Measurements from ENCODE around the gene MXRA5.
"Not testable (repeated sequence)": the region's sequence is repeated elsewhere in the genome, so short reads cannot be mapped to it uniquely, and the experiment has no call there.

The MXRA5 gene

GRCh38 chrX:3340016-3340415 is 6.4 kb downstream of the MXRA5 start:
- DNase-seq: no peak

GRCh38 chrX:3326681-3327080 is 19.8 kb downstream of the MXRA5 start:
- no peak for DNase-seq

GRCh38 chrX:3320471-3321046 is 25.9 kb downstream of the MXRA5 start:
- no peak for DNase-seq

DNA sequence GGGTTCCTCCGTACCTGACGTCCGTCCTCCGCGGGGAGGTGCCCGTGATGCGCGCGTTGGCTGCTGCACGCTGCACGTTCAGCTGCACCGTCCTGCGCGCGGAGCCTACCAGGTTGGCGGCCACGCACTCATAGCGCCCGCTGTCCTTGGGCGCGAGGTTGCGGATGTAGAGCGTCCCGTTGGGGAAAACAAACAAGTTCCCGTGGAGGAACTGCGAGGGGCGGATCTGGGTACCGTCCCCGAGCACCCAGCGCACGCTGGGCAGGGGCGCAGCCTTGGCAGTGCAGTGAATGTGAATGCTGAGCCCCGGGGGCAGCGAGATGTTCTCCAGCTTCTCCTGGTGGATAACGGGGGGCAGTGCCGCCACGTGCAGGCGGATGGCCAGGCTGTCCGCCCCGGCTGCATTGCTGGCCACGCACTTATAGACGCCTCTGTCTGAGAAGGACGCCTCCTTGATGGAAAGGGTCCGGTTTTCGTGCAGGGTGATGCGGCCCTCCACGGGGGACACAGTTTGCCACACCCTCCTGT is 29.2 kb downstream of the MXRA5 start:
- DNase-seq: no peak

DNA sequence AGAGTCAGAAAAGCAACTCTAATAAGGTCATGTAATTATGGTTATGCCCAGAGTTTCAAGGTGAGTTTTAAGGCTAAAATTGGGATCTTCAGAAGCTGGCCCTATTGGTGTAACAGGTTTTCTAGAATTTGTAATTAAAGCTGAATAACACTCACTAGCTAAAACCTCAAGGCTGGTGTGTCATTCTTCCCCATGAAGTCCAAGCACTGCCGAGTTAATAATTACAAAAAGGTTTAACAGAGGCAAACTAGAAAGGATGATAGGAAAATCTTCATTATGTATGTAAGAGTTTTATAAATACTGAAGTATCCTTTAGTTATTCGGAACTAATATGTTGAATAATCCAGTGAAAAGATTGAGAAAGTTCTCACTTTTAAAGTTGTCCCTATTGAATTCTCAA is 34.3 kb downstream of the MXRA5 start:
- peak; percentile 0 for DNase-seq

DNA sequence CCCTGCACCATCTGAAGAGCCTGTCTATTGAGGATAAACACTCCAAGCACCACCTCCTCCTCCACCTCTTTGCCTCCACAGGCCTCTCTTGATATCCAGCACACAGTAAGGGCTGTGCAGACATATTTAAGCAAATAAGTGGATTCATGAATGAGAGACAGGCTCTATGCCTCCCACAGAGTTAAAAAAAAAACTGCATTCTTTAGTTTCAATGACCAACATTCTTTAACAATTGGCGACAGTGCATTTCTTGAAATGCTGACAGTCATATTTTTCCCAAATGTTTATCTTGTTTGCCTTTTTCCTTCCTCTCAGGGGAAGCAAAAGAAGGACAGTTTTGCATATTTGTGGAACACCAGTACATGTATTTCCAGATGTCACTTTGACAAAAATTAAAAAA is 38.6 kb downstream of the MXRA5 start:
- DNase-seq: no peak

GRCh38 chrX:3299636-3300035 is 46.8 kb downstream of the MXRA5 start:
- DNase-seq: no peak

GRCh38 chrX:3295731-3296130 is 50.7 kb downstream of the MXRA5 start:
- DNase-seq: no peak

DNA sequence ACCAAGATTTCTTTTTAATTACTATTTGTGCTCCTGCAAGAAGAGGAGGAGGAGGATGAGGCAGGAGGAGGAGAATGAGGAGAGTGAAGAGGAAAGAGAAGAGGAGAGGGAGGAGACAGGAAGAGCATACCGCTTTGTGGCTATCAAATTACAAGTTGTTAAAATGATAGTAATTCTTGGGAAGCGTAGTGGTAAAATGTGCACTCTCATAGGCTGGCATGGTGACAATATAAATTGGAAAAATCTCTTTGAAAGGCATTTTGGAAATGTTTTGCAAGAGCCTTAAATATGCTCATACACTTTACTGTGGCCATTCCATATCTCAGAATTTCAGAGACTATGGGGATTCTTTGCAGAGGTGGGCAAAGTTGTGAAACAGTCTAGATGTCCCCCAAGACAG is 53.2 kb downstream of the MXRA5 start:
- no peak for DNase-seq

DNA sequence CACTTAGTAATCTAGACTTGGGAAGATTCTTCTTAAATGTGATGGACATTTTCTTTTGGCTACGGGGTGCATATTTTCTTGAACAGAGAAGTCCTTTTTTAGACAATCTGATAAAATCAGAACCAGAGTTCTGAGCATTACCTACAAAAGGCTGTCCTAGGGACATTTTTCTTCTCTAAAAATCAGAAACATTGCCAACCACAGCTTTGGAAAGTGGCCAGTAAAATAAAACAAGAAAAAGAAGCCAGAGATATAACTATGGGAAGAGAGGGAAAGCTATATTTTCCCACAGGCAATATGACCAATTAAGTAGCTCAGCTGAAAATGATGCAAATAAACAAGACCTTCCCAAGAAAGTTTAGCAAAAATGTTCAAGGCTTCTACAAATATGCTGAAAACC is 55.9 kb downstream of the MXRA5 start:
- no peak for DNase-seq

DNA sequence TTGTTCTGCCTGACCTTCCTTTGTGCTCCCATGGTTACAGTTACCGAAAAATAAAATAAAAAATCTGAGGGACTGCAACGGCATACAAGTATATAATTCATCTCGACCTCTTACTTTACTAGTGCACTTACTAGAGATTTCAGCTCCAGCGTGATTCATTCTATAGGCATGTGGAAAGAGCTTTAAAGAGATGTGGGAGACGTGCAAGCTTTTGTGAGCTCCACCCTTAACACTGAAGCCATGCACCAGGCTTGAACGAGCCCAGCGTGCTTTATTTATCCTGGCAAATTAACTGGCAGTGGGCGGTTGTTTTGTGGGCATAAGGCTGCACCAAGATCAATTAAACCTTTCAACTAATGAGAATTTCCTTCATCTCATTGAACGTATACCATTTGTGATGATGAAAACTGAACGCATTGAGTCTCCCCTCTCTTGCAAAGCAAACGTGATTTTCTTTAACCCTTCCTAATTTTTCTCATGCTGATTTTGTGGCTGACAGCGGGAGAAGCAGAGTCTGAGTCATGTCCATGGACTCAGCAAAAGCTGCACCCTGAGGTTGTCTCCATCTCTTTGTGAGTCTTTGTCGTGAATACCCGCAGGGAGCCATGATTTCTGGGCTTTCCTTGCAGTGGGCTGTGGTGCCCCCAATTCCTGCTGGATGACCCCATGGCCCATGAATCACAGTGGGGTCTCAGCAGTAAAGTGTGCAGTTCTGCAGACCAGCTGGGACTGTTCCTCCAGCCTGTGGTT is 60.1 kb downstream of the MXRA5 start:
- DNase-seq: no peak

GRCh38 chrX:3280706-3281105 is 65.7 kb downstream of the MXRA5 start:
- DNase-seq: no peak

- DNase-seq: not testable (repeated sequence)
These were observed 72.8 kb downstream of the MXRA5 start for GRCh38 chrX:3273668-3274067.

GRCh38 chrX:3271834-3272186 is 74.6 kb downstream of the MXRA5 start:
- peak; percentile 67 for DNase-seq

DNA sequence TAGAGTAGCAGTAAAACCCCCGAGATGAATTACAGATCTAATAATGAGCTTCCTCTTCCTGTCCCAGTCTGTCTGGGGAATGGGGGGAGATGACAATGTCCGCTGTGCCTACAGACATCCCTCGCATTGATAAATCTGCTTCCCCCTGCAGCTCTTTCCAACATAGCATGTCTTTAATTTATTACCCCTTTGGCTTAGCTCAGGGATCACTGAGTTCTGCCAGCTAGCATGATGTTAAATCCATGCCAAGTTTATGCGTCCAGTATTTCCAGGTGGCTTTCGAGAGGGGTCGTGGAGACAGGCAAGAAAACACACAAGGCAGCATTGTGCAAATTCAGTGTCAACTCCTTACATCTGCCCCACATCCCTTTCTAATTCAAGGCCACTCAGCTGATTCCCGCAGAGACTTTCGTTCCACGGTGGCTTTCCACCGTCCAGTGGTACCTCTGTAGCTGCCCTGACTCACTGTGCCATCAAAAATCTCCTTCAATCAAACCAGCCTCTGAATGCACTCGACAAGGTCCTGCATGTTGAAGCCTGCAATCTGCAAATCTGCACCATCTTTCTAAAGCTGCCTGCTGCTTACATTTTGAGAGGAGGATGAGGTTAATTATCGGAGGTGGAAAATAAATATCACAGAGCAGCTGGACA is 75.1 kb downstream of the MXRA5 start:
- no peak for DNase-seq

GRCh38 chrX:3268829-3269228 is 77.6 kb downstream of the MXRA5 start:
- no peak for DNase-seq

GRCh38 chrX:3263681-3264126 is 82.7 kb downstream of the MXRA5 start:
- DNase-seq: peak; percentile 1

GRCh38 chrX:3262901-3263300 is 83.6 kb downstream of the MXRA5 start:
- DNase-seq: peak; percentile 70

Data from kidney glomerular epithelial cell (primary cell).